Vagina (tissue), 2 donors: Measurements from ENCODE around the gene RPTN. TPM values are rescaled to one million over a fixed set of nuclear protein-coding genes. Genes with fewer than 3 reads are reported as not detected.

Experiments
- DNase-seq, 2 donors: peaks; one replicate each; pipeline ENCODE4 v3.0.0-alpha.2; 2017; ENCODE audit errors: extremely low spot score in 2 of 2
- H3K27ac ChIP-seq: fragments of 200-600 bp; sonication (generic); one replicate; pipeline ENCODE4 v1.5.1; 2019
- H3K27me3 ChIP-seq: fragments of 200-600 bp; sonication (generic); one replicate; pipeline ENCODE4 v1.5.1; 2019
- H3K36me3 ChIP-seq, 2 donors: fragments of 200-600 bp; sonication (generic); one replicate each; pipeline ENCODE4 v1.5.1; 2017 to 2019
- H3K4me1 ChIP-seq: fragments of 200-600 bp; sonication (generic); one replicate; pipeline ENCODE4 v1.5.1; 2019
- H3K4me3 ChIP-seq, 2 donors: fragments of 200-600 bp; sonication (generic); 1 replicate in 1 of 2; 2 replicates in 1 of 2; pipeline ENCODE4 v1.5.1; 2016 to 2019
- H3K9me3 ChIP-seq: fragments of 200-600 bp; sonication (generic); one replicate; pipeline ENCODE4 v1.5.1; 2019
- CTCF ChIP-seq, 3 experiments: fragments of 450-650 bp in 2 of 3; fragments of 200-600 bp in 1 of 3; sonication (generic) in 1 of 3; IDR thresholded peaks; one replicate each; pipeline ENCODE4 v1.5.1; 2017 to 2019; ENCODE audit warnings: antibody characterized with exemption in 3 of 3, mild to moderate bottlenecking in 2 of 3, moderate library complexity in 2 of 3
- POLR2A ChIP-seq, 2 donors: fragments of 450-650 bp; IDR thresholded peaks; one replicate each; pipeline ENCODE4 v1.6.1; 2017; ENCODE audit warnings: antibody characterized with exemption in 2 of 2, mild to moderate bottlenecking in 2 of 2, moderate library complexity in 2 of 2
- POLR2AphosphoS5 ChIP-seq, 2 donors: sonication (generic); formaldehyde crosslinking; IDR thresholded peaks; one replicate each; pipeline ENCODE4 v1.9.0; 2017; ENCODE audit warnings: antibody characterized with exemption in 2 of 2, mild to moderate bottlenecking in 2 of 2, low read depth in 1 of 2; ENCODE audit not compliant: insufficient read depth in 1 of 2
- intact Hi-C: fragments of 100-400 bp; cut with DNase I; formaldehyde crosslinking; loops from one replicate; pipeline ENCODE4 v1.15.1; 2023
- total RNA-seq: library from RNA; depleted of rRNA; stranded (reverse); fragments of >200 nt; gene quantifications from one replicate; pipeline ENCODE4 v1.2.3, GENCODE V29; 2016

The RPTN gene
- total RNA-seq, 1 donor from 2014 or later: 0.25 TPM

- Histone ChIP-seq H3K4me3 (no peak overlapping the region), H3K4me1 (peaks cover 12% of the 10 kb centered on the region), H3K27ac (peak overlapping the region; percentile 1), H3K27me3 (no peaks in the 10 kb centered on the region), H3K36me3 (no peaks in the 10 kb centered on the region), H3K9me3 (no peaks in the 10 kb centered on the region)
- intact Hi-C loops: no loop called here
- TF ChIP-seq POLR2A (IDR thresholded peaks at IDR 0.05) (no peak), CTCF (IDR thresholded peaks at IDR 0.05) (no peak), POLR2AphosphoS5 (IDR thresholded peaks at IDR 0.05; ENCODE audit: insufficient read depth in 1 of 2, low read depth in 1 of 2) (no peak)
- DNase-seq: no peak
These were observed 31.6 kb upstream of the RPTN start for GRCh38 chr1:152190589-152190988.

DNA sequence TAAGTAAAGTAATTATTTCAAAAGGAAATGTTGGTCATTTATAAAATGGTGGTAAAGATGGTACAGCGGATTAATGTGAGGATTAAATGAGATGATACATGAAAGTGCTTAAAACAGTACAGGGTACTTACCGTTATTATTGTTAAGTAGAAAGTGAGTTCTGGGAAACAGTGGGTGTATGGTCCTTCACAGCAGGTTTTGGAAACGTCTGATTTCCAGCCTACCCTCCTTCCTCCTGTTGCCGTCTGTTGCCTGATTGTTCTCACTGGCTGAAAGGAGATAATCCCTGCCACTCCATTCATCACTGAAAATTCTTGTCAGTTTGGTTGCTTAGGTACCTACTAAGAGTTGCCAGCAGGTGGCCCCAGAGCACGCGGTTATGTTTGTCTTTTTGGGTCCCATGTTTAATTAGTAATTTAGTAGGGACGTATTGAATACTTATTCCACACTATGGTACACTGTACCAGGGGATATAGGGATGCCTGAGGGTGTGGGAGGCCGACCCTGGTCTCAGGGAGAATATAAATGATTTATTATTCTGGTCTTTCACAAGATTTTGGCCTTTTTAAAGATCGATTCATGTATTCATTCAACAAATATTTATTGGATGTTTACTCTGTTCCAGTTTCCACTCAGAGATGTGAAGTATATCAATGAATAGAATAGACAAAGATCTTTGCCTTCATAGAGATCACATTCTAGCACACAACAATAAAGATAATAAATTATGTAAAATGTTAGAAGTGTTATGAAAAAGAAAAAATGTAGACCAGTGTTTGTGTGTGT lies 30.8 kb upstream of the RPTN start:
- no peaks in the 10 kb centered on the region for H3K27me3 ChIP-seq
- H3K4me3 ChIP-seq: peak overlapping the region; percentile 54 to 55
- intact Hi-C loops: loop anchor here (10.0 kb wide), 1 partner anchor 135 kb away; no protein-coding TSS in a partner anchor
- H3K9me3 ChIP-seq: no peaks in the 10 kb centered on the region
- no peaks in the 10 kb centered on the region for H3K36me3 ChIP-seq
- no peak overlapping the region for H3K27ac ChIP-seq
- DNase-seq: no peak
- peaks cover 12% of the 10 kb centered on the region for H3K4me1 ChIP-seq
- TF ChIP-seq CTCF (IDR thresholded peaks at IDR 0.05) (peak; percentile 47 to 64 (median 57)), POLR2A (IDR thresholded peaks at IDR 0.05) (no peak), POLR2AphosphoS5 (IDR thresholded peaks at IDR 0.05; ENCODE audit: insufficient read depth in 1 of 2, low read depth in 1 of 2) (peak in 1 of 2 donors; percentile 38)

- TF ChIP-seq POLR2A (IDR thresholded peaks at IDR 0.05) (no peak), POLR2AphosphoS5 (IDR thresholded peaks at IDR 0.05; ENCODE audit: insufficient read depth in 1 of 2, low read depth in 1 of 2) (peak in 1 of 2 donors; percentile 51), CTCF (IDR thresholded peaks at IDR 0.05) (peak; percentile 62 to 73 (median 69))
- DNase-seq: no peak
- intact Hi-C loops: loop anchor here (10.0 kb wide), 1 partner anchor 134 kb away; no protein-coding TSS in a partner anchor
- Histone ChIP-seq H3K4me1 (peaks cover 15% of the 10 kb centered on the region), H3K27ac (peak overlapping the region; percentile 68), H3K4me3 (peak overlapping the region; percentile 54 to 55), H3K36me3 (no peaks in the 10 kb centered on the region), H3K9me3 (no peaks in the 10 kb centered on the region), H3K27me3 (no peaks in the 10 kb centered on the region)
These were observed 29.9 kb upstream of the RPTN start for GRCh38 chr1:152188673-152189591.

DNA sequence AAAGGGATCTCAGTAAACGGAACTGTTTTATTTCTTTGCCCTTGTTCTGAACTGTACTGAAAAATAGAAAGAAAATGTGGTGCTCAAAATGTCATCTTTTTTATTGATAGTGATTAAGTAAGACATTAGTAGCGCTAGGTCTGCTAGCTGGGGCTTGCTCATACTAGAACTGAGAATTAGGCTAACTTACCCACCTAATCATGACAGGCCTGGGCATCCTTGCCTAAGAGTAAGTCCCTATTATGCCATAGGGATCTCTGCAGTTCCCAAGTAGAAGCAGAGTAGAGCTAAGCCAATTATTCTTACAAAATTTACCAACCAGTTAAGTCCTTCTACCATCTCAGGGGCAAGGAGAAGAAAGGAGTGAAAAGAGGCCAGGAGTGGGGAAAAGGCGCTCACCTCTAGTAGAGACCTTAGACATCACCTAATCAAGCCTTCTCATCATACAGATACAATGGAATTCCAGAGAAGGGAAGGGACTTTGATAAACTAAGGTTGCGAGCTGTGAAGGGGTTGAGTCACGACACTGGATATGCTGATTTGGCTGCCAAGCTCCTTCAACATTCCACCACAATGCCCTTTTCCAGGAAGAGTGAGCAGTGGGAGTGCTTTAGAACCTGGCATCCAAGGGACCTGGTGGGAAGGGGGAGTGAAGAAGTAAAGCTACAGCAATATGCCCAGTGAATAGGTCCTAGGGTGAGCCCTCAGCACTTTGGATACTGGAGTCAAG lies 27.7 kb upstream of the RPTN start:
- no peaks in the 10 kb centered on the region for H3K27me3 ChIP-seq
- peaks cover 22% of the 10 kb centered on the region for H3K4me1 ChIP-seq
- H3K27ac ChIP-seq: no peak overlapping the region
- no peaks in the 10 kb centered on the region for H3K36me3 ChIP-seq
- intact Hi-C loops: loop anchor here (10.0 kb wide), 1 partner anchor 132 kb away; no protein-coding TSS in a partner anchor
- TF ChIP-seq POLR2A (IDR thresholded peaks at IDR 0.05) (no peak), CTCF (IDR thresholded peaks at IDR 0.05) (no peak), POLR2AphosphoS5 (IDR thresholded peaks at IDR 0.05; ENCODE audit: insufficient read depth in 1 of 2, low read depth in 1 of 2) (peak in 1 of 2 donors; percentile 11)
- DNase-seq: no peak
- no peaks in the 10 kb centered on the region for H3K9me3 ChIP-seq
- H3K4me3 ChIP-seq: no peak overlapping the region
